CD4-positive, alpha-beta T cell treated with Interleukin-15 for 1 hour (primary cell): ENCODE results near the gene LAPTM4A.
"Not testable (repeated sequence)": the region's sequence is repeated elsewhere in the genome, so short reads cannot be mapped to it uniquely, and the experiment has no call there.

Source experiments
- DNase-seq: peaks from one replicate; pipeline ENCODE4 v3.0.0-alpha.2; 2020

Gene LAPTM4A

DNA sequence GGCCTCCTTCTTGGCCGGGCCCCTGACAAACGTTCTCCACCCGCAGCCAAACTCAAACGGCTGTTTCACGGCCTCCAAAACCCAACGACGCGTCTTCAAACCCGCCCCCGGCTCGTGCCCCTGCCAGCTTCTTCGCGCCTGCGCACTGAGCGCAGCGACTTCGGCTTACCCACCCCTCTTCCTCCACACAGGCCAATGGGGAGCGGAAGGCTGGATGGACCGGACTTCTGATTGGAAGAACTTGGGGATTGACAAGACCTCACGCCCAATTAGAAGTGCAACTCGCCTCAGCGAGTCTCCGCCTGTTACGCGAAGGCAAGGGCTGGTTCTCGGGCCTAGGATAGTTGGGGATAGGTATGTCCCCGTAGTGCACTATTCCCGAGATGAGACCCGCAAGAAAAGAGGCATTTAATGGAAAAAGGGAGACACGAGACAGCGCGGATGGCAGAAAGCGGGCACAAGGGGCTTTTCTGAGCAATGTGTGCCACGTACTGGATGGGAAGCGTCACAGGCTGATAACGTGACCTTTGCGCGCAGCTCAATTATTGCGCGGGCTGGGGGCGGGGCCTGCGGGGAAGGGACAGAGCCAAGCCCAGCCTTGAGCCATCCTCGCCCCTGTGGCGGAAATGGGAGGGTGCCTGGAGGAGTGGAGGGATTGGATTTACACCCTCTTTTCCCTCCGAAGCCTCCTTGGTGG, at the start of gene LAPTM4A:
LAPTM4A (minus strand) TSS at position 97 of the 697 bp plus-strand sequence. CDS start 108 bp downstream, outside the sequence.
- DNase-seq: peak; percentile 99

DNA sequence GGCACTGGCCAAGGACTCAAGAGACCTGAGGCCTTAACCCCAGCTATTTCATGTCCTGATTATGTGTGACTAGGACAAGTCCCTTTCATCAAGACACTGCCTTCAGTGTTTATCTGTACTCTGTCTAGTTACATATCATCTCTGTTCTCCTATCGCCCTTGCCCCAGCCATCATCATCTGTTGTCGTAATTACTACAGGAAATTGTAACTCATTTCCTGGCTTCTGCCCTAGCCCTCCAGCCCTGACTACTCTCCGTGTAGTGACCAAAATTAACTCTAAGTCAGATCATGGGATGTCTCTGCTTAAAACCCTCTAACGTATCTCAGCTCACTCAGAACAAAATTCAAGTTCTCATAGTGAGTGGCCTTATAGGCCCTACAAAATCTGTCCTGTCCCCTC, 49.3 kb upstream of the LAPTM4A start:
- no peak for DNase-seq

DNA sequence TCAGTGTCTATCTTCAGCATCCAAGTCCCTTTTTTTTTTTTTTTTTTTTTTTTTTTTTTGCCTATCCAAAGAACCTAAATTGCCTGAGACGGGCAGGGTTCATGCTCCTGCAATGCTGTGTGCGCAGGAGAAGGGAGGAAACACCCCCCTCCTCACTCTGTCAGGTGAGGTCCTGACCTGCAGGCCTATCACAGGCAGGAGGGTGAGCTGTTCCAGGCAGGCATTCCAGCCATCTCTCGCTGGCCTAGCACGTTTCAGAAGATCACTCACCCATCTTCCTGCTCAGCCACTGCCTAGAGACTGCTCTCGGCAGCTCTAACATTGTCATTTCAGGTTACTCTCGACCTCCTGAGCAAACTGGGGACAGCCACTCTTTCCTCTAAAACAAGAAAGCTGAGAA, 48.4 kb upstream of the LAPTM4A start:
- no peak for DNase-seq

DNA sequence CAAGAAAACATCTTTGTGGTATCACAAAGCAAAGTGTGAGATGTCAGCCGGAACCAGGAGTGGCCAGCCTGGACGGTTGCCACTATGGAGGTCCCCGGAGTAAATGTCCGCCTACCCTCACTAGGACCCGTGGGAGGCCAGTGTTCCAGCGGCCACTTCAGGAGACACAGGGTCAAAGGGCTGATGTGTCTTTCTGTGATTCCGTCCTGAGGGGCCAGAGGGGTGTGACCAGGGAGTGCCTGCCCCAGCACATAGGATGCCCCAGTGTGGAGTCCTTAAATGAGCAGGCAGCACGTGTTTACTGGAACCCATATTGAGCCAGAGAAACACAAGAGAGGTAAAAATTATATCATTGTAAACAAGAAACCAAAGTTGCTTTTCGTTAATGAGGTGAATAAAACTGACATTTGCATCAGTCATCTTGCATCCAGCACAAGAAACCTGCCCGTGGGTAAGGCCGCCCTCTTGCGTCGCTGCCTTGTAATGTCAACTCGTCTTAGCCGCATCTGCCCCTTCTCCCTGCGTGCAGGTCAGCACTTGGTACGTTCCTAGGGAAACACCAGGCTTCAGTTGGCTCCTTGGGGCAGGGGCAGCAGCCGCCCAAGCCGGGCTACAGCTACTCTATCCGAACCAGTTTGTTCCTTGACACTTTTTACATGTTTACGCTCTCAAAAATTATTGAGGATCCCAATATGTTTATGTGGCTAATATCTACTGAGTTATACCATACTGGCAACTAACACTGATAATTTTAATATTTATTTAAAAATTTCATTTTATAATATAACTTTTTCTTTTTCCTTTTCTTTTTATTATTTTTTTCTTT, 46.7 kb upstream of the LAPTM4A start:
- DNase-seq: peak; percentile 74

DNA sequence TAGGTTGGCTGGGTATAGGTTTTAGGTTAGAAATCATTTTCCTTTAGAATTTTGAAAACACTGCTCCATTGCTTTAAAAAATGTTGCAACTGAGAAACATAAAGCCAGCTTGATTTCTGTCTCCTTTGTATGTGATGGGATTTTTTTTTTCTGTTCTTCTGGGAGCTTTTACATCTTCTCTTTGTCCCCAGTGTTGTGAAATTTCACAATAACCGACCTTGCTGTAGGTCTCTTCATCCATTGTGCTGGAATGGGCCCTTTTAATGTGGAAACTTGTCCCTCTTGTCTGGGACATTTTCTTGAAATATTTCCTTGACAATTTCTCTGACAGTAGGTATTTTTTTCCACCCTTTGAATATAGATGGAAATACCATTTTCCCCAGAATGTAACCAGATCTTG, 44.0 kb upstream of the LAPTM4A start:
- DNase-seq: no peak

DNA sequence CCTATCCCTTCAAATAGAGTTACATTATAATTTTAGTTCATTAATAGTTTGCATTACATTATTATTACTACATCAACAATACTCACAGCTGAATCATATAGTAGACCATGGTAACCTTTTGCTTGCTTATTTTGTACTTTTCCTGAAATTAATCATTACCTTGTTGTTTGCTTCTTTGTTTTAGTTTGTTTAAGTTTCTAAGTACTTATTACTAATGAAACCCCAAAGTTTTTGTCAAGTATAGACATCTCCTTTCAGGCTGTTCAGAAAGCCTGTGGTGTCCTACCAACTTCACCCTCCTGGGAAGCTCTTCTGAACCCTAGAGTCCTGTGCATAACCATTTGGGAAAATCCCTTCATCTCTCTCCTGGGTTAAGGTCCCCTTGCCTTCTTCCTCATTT, 43.5 kb upstream of the LAPTM4A start:
- no peak for DNase-seq

DNA sequence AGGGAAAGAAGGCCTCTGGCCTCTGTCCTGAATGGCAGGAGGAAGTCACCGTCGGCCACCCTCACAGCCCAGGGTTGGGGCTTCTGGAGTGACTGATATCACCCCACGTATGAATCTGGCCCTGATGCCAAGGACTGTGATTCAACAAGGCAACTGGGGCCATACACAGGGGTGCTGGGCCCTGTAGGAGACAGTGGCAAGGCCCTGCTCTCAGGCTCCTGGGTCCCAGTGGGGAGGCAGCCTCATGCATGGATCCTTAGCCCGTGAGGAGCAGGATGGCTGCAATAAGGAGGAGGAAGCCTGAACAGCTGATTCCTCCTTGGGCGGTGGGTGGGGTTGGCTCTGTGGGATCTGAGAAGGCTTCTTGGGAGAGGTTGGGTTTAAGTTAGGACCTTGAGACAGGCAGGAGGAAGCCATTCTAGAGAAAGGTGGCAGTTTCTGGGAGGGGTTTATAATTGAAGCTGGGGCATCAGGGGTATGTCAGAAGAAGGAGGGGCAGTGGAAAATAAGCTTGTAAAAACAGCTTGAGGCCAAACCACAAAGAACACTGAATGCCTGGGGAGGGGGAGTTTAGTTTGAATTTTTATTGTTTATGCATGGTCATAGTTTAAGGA, 42.8 kb upstream of the LAPTM4A start:
- DNase-seq: no peak

DNA sequence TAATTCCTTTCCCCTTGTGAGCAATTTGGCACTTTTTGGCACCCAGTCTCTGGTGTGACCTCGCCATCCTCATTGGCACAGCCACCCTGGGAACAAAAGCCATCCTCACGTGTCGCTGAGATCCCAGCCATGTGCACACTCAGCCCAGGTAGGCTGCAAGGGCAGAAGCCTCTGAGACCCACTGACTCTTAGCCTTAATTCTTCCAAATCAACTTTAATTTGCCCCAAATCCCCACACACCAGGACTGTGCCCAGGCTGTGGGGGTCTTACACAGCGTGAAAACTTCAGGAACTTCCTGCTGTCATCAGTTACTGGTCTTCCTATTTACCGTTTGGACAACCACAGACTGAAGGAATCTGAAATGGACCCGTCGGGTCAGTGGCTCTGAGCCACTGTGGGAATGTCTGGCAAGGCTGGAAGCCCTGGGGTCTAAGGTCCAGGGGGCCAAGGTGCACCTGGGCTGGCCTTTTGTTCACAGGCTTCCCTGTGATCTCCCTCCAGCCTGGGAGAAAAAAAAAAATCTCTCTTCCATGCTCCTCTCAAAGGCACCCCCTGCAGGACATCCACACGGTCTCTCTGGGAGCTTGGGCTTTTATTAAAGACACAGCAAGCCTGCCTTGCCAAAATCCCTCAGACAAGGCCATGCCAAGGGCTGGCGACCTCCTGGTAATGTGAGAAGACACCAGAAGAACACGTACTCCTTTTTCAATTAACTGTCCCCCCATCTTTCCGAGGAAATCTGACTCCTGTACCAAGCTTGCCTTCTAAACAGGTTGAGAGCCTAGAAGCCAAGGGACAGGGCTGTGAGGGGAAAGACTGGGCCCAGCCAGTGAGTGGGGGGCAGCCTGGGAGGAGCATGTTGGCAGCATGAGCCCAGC, 42.1 kb upstream of the LAPTM4A start:
- no peak for DNase-seq

DNA sequence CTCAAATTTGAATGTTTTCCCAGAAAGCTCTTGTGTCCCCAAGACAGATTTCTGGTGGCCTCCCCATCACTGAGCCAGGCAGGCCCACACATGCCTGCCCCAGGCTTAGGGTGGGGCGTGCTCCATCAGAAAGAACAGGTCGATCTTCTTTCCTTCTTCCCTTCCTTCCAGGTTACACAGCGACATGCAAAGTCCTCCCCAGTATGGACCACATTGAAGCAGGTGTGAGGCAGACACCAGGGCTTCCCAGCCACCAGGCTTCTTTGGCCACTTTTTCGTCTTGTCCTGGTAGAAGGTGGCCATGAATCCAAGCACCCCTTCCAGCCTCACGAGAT, 41.4 kb upstream of the LAPTM4A start:
- DNase-seq: no peak

DNA sequence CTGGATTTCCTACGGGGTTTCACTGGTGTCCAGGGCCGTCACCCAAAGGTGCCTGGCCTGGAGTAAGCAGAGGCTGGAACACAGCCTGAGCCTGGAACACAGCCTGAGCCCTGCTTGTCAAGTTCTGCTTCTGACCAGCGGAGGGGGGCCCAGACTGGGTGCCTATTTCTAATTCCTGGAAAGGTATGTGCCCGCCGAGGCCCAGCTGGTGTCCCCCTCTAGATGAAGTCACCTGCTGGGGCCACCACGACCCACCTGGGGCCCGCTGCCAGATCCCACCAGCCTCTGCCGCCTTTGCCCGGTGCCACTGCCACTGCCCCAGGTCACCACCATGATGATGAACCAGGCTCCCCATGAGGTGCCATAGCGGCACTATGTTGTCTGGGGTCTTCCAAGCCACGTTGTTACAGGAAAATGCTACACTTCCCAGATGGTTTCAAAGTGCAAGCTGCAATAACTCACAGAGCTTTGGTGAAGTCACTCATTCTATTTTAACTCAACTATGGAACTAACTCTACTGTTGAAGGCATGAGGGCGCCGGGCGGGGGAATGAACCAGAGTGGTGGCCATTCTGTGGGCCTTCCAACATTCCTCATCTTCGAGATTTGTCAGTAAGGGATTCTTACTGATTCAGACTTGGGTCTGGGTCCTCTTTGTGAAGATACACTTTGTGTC, 40.9 kb upstream of the LAPTM4A start:
- no peak for DNase-seq

DNA sequence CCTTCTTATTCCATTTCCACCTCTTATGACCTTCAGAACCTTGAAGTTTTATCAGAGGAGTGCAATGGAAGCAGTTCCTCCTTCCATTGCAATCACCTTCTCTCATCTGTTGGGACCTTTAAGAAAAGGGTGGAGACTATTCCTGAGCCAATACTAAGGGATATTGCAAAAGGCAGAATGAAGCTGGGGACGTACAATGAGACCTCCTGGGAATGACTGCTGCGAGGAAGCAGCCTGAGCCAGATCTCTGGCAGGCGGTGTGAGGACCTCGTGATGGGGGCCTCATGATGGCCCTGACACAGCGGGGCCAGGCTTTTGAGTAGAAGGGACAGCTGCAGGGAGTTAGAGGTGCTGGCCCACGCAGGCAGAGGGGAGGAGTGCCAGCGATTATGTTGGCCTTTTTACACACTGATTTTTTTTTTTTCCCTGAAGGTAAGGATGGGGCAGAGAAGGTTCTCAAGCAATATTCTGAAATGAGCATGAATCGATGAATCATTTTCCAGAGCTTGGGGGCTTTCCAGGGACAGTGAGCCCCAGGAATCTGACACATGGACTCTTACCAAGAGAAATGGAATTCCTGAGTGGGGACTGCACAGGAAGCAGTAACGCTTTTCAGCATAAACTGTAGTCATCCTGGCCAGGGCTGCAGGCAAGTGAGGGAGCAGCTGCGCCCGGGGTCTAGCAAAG, 40.0 kb upstream of the LAPTM4A start:
- no peak for DNase-seq

DNA sequence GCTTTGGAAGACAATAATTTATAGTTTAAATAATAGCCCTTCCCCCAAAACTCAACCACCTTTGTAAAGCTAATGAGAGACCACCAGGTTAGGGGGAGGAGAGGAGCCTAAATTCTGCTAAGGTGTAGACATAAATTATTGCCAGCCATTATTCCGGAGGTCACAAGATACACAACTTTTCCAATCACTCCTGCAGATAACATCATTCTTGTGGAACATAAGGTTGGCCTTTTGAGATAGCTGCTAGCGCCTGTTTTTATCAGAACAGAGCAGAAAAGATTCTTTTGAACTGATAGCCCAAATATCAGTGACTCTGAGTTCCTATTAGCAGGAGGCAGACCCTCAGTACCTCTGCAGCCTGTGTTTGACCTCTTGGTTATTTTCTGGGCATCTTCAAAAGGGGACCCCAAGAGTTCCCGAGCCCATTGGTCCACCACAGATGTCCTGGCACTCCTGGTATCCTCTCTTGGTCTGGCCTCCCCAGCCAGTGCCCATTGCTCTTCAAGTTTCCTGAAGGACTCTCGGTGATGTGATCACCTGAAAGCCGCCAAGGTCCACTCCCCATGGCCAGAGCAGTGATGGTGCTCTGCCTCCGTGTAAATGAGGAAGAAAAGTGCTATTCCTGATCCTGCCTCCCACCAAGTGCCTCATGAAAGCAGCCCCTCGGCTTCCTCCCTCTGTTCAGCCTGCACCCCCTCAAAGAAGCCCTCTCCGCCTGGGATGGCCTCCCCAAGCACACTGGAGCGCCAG, 38.5 kb upstream of the LAPTM4A start:
- no peak for DNase-seq

DNA sequence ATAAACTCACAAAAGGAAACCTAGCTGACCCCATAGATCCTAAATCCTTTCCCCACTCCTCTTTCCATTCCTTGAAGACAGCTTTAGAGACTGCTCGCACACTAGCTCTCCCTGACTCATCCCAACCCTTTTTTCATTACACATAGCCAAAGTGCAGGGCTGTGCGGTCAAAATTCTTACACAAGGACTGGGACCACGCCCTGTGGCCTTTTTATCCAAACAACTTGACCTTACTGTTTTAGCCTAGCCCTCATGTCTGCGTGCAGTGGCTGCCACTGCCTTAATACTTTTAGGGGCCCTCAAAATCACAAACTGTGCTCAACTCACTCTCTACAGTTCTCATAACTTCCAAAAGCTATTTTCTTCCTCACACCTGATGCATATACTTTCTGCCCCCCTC, 34.5 kb upstream of the LAPTM4A start:
- not testable (repeated sequence) for DNase-seq

DNA sequence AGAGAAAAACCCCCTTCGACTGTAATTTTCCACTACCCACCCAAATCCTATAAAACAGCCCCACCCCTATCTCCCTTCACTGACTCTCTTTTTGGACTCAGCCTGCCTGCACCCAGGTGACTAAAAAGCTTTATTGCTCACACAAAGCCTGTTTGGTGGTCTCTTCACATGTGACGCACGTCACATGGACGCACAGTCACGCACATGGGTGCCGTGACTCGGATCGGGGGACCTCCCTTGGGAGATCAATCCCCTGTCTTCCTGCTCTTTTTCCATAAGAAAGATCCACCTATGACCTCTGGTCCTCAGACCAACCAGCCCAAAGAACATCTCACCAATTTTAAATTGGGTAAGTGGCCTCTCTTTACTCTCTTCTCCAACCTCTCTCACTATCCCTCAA, 31.4 kb upstream of the LAPTM4A start:
- not testable (repeated sequence) for DNase-seq

DNA sequence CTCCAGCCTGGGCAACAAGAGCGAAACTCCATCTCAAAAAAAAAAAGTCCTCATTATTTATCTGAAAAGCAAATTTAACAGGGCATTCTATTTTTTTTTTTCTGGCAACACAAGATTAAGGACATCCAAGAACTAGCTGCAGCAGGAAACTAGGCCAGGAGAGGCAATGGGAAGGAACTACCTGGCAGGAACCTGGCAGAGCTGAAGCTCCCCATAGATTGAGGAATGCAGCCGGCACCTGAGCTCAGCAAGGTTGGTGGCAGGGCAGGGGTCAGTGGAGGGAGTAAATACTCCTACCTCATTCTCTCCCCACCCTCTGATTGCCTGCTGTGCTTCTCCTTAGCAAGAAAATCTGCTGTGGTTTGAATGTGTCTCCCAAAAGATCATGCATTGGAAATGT, 30.4 kb upstream of the LAPTM4A start:
- no peak for DNase-seq

DNA sequence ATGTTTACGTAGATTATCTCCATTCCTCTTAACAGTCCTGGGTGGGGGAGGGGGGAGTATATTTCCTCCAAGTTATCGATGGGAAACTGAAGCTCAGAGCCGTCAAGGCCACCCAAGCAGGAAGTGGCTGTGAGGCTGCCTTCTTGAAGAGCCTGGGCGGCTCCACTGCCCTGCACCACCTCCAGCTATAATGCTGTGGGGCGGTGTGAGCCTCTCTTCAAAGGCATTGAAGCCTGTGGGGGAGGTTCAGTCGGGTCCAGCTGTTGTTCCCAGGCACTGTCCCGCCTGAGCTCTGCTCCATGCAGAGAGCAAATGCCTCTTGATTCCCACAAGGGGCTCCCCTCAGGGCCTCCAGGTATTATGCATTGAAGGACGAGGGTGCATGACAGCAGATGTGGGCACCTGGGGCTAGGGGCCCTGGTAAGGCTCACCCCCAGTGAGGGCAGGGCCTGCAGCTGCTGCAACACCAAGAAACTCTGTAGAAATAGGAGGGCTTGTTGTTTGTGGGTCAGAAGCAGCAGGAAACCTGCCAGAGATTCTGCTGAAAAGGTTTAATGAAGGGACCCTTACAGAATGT, 29.5 kb upstream of the LAPTM4A start:
- DNase-seq: no peak

DNA sequence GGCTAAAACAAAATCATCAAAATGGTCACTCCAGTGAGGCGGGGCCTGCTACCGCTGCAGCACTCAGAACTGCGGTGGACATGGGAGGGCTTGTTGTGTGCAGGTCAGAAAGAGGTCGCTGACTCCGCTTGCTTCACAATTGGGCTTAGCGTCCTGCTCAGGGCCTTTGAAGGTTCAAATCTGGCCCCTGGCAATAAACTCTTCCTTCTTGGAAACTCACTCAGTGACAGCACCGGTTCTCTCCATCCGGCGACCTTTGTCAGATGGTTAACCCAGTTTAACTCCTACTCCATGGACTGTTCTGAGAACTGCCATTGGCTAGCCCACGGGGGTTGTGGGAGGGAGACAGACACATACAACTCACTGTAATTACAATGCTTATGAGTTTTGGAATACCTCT, 29.0 kb upstream of the LAPTM4A start:
- DNase-seq: no peak

DNA sequence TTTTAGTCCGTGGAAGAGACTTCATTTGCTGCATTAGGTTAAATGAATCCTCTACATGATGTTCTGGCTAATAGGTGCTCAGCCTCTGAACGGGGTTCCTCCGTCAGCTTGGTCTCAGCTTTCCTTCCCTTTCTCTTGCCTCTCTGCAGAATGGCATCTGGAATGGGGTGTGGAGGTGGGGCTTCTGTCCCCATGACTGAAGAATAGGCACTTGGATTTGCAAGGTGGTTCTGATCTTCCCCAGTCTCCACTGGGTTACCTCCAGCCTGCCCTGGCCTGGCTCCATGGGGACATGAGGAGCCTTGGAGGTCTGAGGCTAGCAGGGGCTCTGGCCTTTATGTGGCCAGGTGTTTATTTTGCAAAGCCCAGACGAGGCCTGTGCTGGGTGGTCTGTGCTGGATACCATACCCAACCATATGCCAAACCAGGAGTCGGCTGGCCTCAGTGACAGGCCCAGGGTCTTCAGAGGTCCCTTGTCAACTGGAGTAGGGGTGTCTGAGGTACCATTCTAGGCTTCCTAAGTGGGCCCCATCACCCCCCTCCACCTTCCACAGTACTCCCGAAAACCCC, 28.2 kb upstream of the LAPTM4A start:
- no peak for DNase-seq

DNA sequence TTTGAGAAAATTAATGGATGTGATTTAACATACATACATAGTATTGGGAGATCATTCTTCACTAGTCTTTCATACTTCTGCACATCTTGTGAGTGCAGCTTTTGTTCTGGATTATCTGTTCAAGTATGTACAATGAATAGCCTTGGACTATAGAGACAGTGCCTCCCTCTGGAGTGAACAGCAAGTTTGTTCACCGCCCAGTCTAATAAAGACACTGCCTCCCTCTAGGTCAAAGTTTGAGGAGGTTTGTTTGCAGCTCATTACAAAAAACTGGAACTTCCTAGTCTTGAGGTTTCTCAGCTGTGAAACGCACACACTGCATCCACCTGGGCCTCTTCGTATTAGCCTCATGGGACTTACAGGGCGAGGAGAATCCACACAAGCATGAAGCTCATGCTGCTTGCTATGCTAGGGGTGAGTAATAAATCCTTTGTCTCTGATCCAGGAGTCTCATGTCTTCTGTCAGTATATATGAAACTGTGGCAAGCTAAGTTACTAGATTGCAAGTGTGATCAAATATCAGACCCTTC, 26.0 kb upstream of the LAPTM4A start:
- no peak for DNase-seq

DNA sequence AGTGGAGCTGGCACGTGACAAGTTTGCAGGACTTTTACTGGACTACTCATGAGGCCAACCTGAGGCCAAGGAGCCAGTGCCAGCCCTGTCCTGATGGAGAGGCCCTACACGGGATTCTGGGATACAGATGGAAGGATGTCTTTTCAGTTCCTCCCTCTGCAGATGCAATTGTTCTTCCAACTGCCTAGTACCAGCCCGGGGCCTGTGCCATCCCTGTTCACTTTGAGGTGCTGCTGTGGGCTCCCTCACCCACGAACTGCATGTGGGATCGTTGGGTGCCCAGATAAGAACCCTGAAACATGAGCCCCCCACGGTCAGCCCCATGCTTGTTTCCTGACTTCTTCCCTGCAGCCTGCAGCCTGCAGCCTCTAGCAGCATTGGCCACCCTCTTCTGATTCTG, 25.3 kb upstream of the LAPTM4A start:
- no peak for DNase-seq
